Parathyroid adenoma (tissue), 2 donors: ENCODE measurements around the gene C9.

Source experiments
- H2AFZ ChIP-seq: fragments of 300-600 bp; sonication (generic); one replicate; pipeline ENCODE4 v1.7.0; 2017; ENCODE audit warnings: antibody characterized with exemption, mild to moderate bottlenecking
- H3K27ac ChIP-seq: fragments of 300-600 bp; sonication (generic); one replicate; pipeline ENCODE4 v1.7.0; 2017
- H3K27me3 ChIP-seq: fragments of 300-600 bp; sonication (generic); one replicate; pipeline ENCODE4 v1.7.0; 2017; ENCODE audit warnings: low read length; ENCODE audit not compliant: control insufficient read depth, insufficient read depth
- H3K36me3 ChIP-seq: fragments of 300-600 bp; sonication (generic); one replicate; pipeline ENCODE4 v1.7.0; 2017; ENCODE audit warnings: low read length; ENCODE audit not compliant: control insufficient read depth, insufficient read depth
- H3K4me1 ChIP-seq: fragments of 300-600 bp; sonication (generic); one replicate; pipeline ENCODE4 v1.7.0; 2017; ENCODE audit warnings: control low read depth
- H3K4me2 ChIP-seq: fragments of 300-600 bp; sonication (generic); one replicate; pipeline ENCODE4 v1.7.0; 2017; ENCODE audit warnings: low read length
- H3K4me3 ChIP-seq: fragments of 300-600 bp; sonication (generic); one replicate; pipeline ENCODE4 v1.7.0; 2017; ENCODE audit warnings: low read depth, low read length
- H3K79me2 ChIP-seq: fragments of 300-600 bp; sonication (generic); one replicate; pipeline ENCODE4 v1.7.0; 2017; ENCODE audit warnings: control low read depth
- H3K9ac ChIP-seq: fragments of 300-600 bp; sonication (generic); one replicate; pipeline ENCODE4 v1.7.0; 2017; ENCODE audit warnings: mild to moderate bottlenecking
- H3K9me3 ChIP-seq: fragments of 300-600 bp; sonication (generic); one replicate; pipeline ENCODE4 v1.7.0; 2017; ENCODE audit warnings: low read length; ENCODE audit not compliant: control insufficient read depth
- TF ChIP-seq, protein P1 (sequence below): fragments of 300-600 bp; sonication (generic); IDR thresholded peaks from one replicate; pipeline ENCODE4 v1.7.0; 2017; ENCODE audit warnings: antibody characterized with exemption, mild to moderate bottlenecking
- donor health status: primary hyperparathyroidism.

C9 gene

DNA sequence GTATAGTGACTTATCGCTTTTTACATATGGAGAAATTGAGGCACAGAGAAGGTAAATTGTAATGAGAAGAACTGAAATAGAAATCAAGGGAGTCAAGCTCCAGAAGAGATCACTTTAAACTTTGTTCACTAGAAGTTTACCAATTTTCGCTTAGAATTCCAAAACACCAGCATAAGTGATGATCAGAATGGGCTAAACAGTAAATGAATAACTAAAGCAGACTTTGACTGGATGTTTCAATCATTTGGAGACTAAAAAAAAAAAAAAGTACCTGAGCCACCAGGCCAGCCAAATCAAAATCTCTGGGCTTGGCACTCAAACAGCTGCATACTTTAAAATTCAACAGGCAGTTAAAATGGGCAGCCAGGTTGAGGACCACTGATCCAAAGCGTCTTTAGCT, 106.7 kb downstream of the C9 start:
- H3K4me3 ChIP-seq, result no peak overlapping the region

DNA sequence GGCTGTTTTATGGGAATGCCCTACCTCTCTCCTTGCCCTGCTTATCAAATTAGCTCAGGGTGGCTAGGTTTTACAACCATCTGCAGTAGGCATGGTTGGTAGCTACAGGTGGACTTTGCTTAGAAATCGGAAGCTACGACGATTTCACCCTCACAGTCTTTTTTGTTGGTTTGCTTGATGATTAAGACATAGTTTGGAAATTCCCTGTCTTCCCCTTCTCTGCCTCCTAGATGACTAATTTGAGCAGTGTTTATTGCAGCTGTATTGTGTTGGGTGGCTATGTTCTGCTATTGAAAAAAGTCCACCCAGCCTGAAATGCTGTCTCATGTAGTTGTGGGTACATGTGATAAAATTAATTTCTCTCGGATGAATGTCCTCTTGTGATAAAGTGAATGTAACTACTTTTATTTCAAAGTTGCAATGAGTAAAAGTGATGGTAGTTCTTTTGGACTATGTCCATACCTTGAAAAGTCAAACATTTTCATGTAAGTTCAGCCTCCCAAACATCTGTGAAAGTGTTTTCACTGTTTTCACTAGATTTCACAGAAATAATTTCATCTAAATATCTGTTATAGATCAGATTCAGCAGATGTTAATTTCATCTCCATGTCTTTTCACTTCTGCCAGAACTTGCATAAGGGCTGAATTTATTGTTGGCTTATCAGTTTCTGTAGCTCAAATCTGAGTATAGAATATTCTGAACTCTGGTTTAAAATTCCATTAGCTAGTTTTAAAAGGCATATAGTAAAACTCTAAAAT, 107.6 kb downstream of the C9 start:
- Histone ChIP-seq H3K4me3 (no peak overlapping the region), H3K4me1 (no peaks in the 10 kb centered on the region), H3K9ac (no peak overlapping the region), H3K79me2 (no peaks in the 10 kb centered on the region), H2AFZ (no peak overlapping the region), H3K9me3 (no peaks in the 10 kb centered on the region), H3K4me2 (no peak overlapping the region), H3K27ac (no peak overlapping the region), H3K27me3 (no peaks in the 10 kb centered on the region), H3K36me3 (no peaks in the 10 kb centered on the region)
- TF ChIP-seq, protein P1, sequence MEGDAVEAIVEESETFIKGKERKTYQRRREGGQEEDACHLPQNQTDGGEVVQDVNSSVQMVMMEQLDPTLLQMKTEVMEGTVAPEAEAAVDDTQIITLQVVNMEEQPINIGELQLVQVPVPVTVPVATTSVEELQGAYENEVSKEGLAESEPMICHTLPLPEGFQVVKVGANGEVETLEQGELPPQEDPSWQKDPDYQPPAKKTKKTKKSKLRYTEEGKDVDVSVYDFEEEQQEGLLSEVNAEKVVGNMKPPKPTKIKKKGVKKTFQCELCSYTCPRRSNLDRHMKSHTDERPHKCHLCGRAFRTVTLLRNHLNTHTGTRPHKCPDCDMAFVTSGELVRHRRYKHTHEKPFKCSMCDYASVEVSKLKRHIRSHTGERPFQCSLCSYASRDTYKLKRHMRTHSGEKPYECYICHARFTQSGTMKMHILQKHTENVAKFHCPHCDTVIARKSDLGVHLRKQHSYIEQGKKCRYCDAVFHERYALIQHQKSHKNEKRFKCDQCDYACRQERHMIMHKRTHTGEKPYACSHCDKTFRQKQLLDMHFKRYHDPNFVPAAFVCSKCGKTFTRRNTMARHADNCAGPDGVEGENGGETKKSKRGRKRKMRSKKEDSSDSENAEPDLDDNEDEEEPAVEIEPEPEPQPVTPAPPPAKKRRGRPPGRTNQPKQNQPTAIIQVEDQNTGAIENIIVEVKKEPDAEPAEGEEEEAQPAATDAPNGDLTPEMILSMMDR, result no peak

More for the DNA sequence above, 106.7 kb downstream of the C9 start:
- no peaks in the 10 kb centered on the region for H3K36me3 ChIP-seq
- H3K9me3 ChIP-seq, result no peaks in the 10 kb centered on the region
- H2AFZ ChIP-seq, result no peak overlapping the region
- no peak overlapping the region for H3K4me2 ChIP-seq
- no peaks in the 10 kb centered on the region for H3K27me3 ChIP-seq
- H3K79me2 ChIP-seq, result no peaks in the 10 kb centered on the region
- TF ChIP-seq, protein P1, result no peak
- H3K4me1 ChIP-seq, result no peaks in the 10 kb centered on the region
- no peak overlapping the region for H3K9ac ChIP-seq
- H3K27ac ChIP-seq, result no peak overlapping the region

DNA sequence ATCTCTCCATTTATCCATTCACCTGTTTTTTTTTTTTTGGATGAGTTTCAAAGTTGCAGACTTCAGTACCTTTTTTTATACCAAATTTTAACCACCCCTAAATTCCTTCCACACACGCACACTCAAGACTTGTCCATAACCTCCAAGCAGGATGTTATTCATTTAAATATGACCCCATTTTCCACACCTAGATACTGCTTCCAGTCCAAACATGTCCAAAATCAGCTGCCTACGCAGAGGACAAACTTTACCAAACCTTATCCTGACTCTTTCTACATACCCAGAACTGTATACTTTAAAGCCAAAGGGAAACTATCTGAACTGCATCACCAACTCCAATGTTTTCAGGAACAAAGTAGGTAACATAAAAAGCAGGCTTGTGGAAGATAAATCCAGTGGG, 108.9 kb downstream of the C9 start:
- no peak overlapping the region for H3K27ac ChIP-seq
- no peak overlapping the region for H3K4me3 ChIP-seq
- H3K4me1 ChIP-seq, result no peaks in the 10 kb centered on the region
- H3K9me3 ChIP-seq, result no peaks in the 10 kb centered on the region
- H3K36me3 ChIP-seq, result no peaks in the 10 kb centered on the region
- TF ChIP-seq, protein P1, result no peak
- H3K27me3 ChIP-seq, result no peaks in the 10 kb centered on the region
- H3K4me2 ChIP-seq, result no peak overlapping the region
- H3K9ac ChIP-seq, result no peak overlapping the region
- H3K79me2 ChIP-seq, result no peaks in the 10 kb centered on the region
- no peak overlapping the region for H2AFZ ChIP-seq

DNA sequence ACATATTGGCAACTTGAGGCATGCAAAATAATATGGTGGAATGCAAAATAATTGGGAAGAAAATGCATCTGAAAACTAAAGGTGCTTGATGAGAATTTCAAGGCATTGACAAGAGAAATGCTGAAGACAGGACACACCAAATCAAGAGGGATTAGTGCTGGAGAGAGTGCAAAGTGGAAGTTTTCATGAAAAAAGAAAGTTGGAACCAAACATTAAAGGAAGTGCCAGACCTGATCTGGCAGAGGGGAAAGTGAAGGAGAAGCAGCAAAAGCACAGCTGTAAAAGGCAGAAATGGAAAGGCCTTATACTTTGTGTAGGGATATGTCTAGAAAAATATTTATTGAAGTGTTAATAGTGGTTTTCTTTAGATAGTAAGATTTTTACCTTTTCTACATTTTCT, 109.6 kb downstream of the C9 start:
- Histone ChIP-seq H3K4me1 (no peaks in the 10 kb centered on the region), H3K4me3 (no peak overlapping the region), H3K4me2 (no peak overlapping the region), H2AFZ (no peak overlapping the region), H3K9me3 (no peaks in the 10 kb centered on the region), H3K27ac (no peak overlapping the region), H3K36me3 (no peaks in the 10 kb centered on the region), H3K79me2 (no peaks in the 10 kb centered on the region), H3K27me3 (no peaks in the 10 kb centered on the region), H3K9ac (no peak overlapping the region)
- TF ChIP-seq, protein P1, result no peak

DNA sequence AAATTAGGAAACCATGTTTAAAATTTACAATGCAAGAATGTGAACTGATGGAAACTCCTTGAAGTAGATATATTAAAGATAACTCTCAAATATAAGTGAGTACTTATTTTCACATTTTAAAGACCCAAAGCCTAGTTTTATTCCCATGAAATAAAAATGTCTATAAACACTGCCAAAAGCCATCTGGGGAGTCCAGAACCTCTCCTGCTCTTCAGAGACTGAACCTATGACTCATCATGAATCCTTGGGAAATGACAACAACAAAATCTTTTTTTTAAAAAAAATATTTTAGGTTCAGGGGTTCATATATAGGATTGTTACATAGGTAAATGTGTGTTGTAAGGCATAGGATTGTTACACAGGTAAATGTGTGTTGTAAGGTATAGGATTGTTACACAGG, 111.1 kb downstream of the C9 start:
- H3K27ac ChIP-seq, result no peak overlapping the region
- no peaks in the 10 kb centered on the region for H3K79me2 ChIP-seq
- no peak overlapping the region for H3K9ac ChIP-seq
- no peaks in the 10 kb centered on the region for H3K4me1 ChIP-seq
- no peaks in the 10 kb centered on the region for H3K36me3 ChIP-seq
- H3K4me2 ChIP-seq, result no peak overlapping the region
- no peaks in the 10 kb centered on the region for H3K9me3 ChIP-seq
- H3K27me3 ChIP-seq, result no peaks in the 10 kb centered on the region
- no peak overlapping the region for H2AFZ ChIP-seq
- TF ChIP-seq, protein P1, result no peak
- H3K4me3 ChIP-seq, result no peak overlapping the region
